GM19193 (cell line): ENCODE results near the gene ANO6.

Experiments
- POLR2A ChIP-seq: IDR thresholded peaks from 4 replicates; pipeline ENCODE4 v1.6.1; 2011; ENCODE audit not compliant: insufficient read depth, insufficient read length; ENCODE audit errors: extremely low read depth

ANO6 gene

GRCh38 chr12:45256721-45257120 is 40.8 kb downstream of the ANO6 start:
- no peak for TF ChIP-seq POLR2A

- no peak for TF ChIP-seq POLR2A
Measured at GRCh38 chr12:45257185-45257930, 41.5 kb downstream of the ANO6 start.

- no peak for TF ChIP-seq POLR2A
Measured at GRCh38 chr12:45259675-45260074, 43.8 kb downstream of the ANO6 start.

- TF ChIP-seq POLR2A, result no peak
Measured at GRCh38 chr12:45260104-45260815, 44.4 kb downstream of the ANO6 start.

- TF ChIP-seq POLR2A, result no peak
Measured at GRCh38 chr12:45260854-45261253, 45.0 kb downstream of the ANO6 start.

- no peak for TF ChIP-seq POLR2A
Measured at GRCh38 chr12:45263587-45263986, 47.7 kb downstream of the ANO6 start.

GRCh38 chr12:45268672-45269411 is 52.9 kb downstream of the ANO6 start:
- TF ChIP-seq POLR2A, result no peak

- TF ChIP-seq POLR2A, result no peak
Measured at GRCh38 chr12:45269412-45269751, 53.5 kb downstream of the ANO6 start.

- TF ChIP-seq POLR2A, result no peak
Measured at GRCh38 chr12:45270951-45271350, 55.1 kb downstream of the ANO6 start.

GRCh38 chr12:45273717-45274271 is 57.9 kb downstream of the ANO6 start:
- TF ChIP-seq POLR2A, result no peak

- TF ChIP-seq POLR2A, result no peak
Measured at GRCh38 chr12:45276154-45276755, 60.4 kb downstream of the ANO6 start.

GRCh38 chr12:45278447-45278846 is 62.6 kb downstream of the ANO6 start:
- no peak for TF ChIP-seq POLR2A

- TF ChIP-seq POLR2A, result no peak
Measured at GRCh38 chr12:45279931-45280830, 64.3 kb downstream of the ANO6 start.

GRCh38 chr12:45281994-45282393 is 66.1 kb downstream of the ANO6 start:
- TF ChIP-seq POLR2A, result no peak
